ENCODE data around the gene CDKN2B-AS1. TPM values are rescaled to one million over a fixed set of nuclear protein-coding genes. Genes with fewer than 3 reads are reported as not detected.
A peak's percentile ranks its signal among the peaks of the same experiment; 100 is the strongest.

The CDKN2B-AS1 gene
- total and polyA plus RNA-seq, 2 experiments from 2014 or later = 0.27 to 0.68 TPM

DNA sequence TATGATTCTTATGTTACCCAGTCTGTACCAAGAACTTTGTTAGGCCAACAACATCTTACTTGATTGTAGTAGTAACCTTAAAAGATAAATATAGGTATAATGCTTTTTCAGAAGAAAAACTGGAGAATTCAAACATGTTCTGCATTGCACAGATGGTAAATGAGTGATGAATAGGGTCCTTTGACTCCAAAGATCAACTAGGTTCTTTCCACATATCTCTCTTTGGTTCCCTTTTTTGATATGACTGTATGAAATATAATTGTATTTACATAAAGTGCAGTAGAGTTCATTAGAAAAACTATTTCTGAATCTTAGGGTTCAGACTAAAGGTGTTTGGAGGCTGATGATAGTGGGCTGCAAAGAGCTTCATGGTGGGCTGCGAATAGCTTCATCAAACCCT lies 165.0 kb downstream of the CDKN2B-AS1 start:
- Histone ChIP-seq H3K27me3 (no peaks in the 10 kb centered on the region), H2AFZ (no peak overlapping the region), H3K27ac (no peak overlapping the region), H4K20me1 (ENCODE audit: insufficient read depth, poor library complexity, severe bottlenecking) (no peaks in the 10 kb centered on the region), H3K36me3 (replicated peaks; ENCODE audit: insufficient read depth, low read depth) (no peaks in the 10 kb centered on the region), H3K4me3 (no peak overlapping the region), H3K4me2 (no peak overlapping the region), H3K9me2 (replicated peaks; ENCODE audit: insufficient read depth) (no peaks in the 10 kb centered on the region), H3K79me2 (no peaks in the 10 kb centered on the region), H3K4me1 (ENCODE audit: insufficient read depth) (no peaks in the 10 kb centered on the region), H3K9me3 (ENCODE audit: low read depth) (no peaks in the 10 kb centered on the region)
- TF ChIP-seq, protein P1, sequence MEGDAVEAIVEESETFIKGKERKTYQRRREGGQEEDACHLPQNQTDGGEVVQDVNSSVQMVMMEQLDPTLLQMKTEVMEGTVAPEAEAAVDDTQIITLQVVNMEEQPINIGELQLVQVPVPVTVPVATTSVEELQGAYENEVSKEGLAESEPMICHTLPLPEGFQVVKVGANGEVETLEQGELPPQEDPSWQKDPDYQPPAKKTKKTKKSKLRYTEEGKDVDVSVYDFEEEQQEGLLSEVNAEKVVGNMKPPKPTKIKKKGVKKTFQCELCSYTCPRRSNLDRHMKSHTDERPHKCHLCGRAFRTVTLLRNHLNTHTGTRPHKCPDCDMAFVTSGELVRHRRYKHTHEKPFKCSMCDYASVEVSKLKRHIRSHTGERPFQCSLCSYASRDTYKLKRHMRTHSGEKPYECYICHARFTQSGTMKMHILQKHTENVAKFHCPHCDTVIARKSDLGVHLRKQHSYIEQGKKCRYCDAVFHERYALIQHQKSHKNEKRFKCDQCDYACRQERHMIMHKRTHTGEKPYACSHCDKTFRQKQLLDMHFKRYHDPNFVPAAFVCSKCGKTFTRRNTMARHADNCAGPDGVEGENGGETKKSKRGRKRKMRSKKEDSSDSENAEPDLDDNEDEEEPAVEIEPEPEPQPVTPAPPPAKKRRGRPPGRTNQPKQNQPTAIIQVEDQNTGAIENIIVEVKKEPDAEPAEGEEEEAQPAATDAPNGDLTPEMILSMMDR (IDR thresholded peaks at IDR 0.05; ENCODE audit: poor library complexity) = no peak
- no peak for TF ChIP-seq EZH2 (IDR thresholded peaks at IDR 0.05; ENCODE audit: borderline replicate concordance)
- TF ChIP-seq EZH2phosphoT487 (IDR thresholded peaks at IDR 0.05; ENCODE audit: low read depth, severe bottlenecking, unreplicated experiment) = no peak
- no peak for DNase-seq (ENCODE audit: low spot score)
- WGBS (ENCODE audit: low lambda C conversion rate, missing lambda C conversion rate) = 96% methylated on average over 1 of the region's 1 CpG

DNA sequence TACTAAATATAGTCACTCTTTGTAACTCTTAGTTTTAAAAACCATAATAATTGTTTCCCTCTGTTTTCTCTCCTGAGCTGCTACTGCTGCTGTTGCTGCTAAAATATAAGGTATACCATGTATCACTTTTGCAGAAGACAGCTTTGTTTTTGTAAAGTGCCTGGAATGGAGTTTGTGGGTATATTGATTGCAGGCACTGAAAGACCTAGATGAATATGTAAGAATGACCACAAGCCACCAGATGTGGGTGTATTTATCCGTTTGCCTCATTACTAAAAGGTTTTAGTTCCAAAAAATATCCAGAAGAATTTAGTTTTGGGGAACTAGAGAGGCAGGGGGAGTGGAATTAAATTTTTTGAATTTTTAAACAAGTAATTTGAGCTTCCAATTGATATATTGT lies 165.6 kb downstream of the CDKN2B-AS1 start:
- H4K20me1 ChIP-seq (ENCODE audit: insufficient read depth, poor library complexity, severe bottlenecking) = no peaks in the 10 kb centered on the region

DNA sequence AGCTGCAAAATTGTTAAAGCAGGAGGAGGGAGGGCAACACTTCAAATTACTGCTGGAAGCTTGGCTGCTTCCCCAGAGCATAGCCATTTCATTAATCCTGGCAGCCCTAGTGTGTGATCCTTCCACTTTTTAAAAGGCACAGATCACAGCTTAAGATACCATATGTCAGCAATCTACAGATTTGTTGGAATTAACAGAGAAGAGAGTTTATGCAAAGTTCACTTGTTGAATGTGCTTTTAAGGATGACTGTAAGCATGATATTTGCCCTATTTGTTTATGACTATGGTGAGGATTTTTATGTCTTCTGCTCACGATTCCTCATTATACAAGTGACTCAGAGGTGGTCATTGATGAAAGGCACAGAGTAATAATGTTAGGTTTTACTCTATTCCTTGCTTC lies 170.6 kb downstream of the CDKN2B-AS1 start:
- Histone ChIP-seq H3K4me3 (no peak overlapping the region), H3K79me2 (no peaks in the 10 kb centered on the region), H3K27me3 (no peaks in the 10 kb centered on the region), H4K20me1 (ENCODE audit: insufficient read depth, poor library complexity, severe bottlenecking) (no peaks in the 10 kb centered on the region), H3K4me1 (ENCODE audit: insufficient read depth) (no peaks in the 10 kb centered on the region), H3K36me3 (replicated peaks; ENCODE audit: insufficient read depth, low read depth) (no peaks in the 10 kb centered on the region), H3K27ac (no peak overlapping the region), H3K9me3 (ENCODE audit: low read depth) (no peaks in the 10 kb centered on the region), H2AFZ (no peak overlapping the region), H3K4me2 (no peak overlapping the region), H3K9me2 (replicated peaks; ENCODE audit: insufficient read depth) (no peaks in the 10 kb centered on the region)
- WGBS (ENCODE audit: low lambda C conversion rate, missing lambda C conversion rate) = 22% methylated on average over 1 of the region's 1 CpG
- DNase-seq (ENCODE audit: low spot score) = no peak
- TF ChIP-seq, protein P1 (IDR thresholded peaks at IDR 0.05; ENCODE audit: poor library complexity) = no peak
- TF ChIP-seq EZH2phosphoT487 (IDR thresholded peaks at IDR 0.05; ENCODE audit: low read depth, severe bottlenecking, unreplicated experiment) (no peak), EZH2 (IDR thresholded peaks at IDR 0.05; ENCODE audit: borderline replicate concordance) (no peak)

More for the DNA sequence above, 165.6 kb downstream of the CDKN2B-AS1 start:
- no peaks in the 10 kb centered on the region for H3K9me3 ChIP-seq (ENCODE audit: low read depth)
- no peaks in the 10 kb centered on the region for H3K4me1 ChIP-seq (ENCODE audit: insufficient read depth)
- no peaks in the 10 kb centered on the region for H3K36me3 ChIP-seq (replicated peaks; ENCODE audit: insufficient read depth, low read depth)
- H3K27me3 ChIP-seq = no peaks in the 10 kb centered on the region
- no peak overlapping the region for H3K27ac ChIP-seq
- 85% methylated on average over 1 of the region's 1 CpG for WGBS (ENCODE audit: low lambda C conversion rate, missing lambda C conversion rate)
- H3K4me2 ChIP-seq = no peak overlapping the region
- no peaks in the 10 kb centered on the region for H3K79me2 ChIP-seq
- H2AFZ ChIP-seq = no peak overlapping the region
- H3K4me3 ChIP-seq = no peak overlapping the region
- no peak for DNase-seq (ENCODE audit: low spot score)
- no peaks in the 10 kb centered on the region for H3K9me2 ChIP-seq (replicated peaks; ENCODE audit: insufficient read depth)
- TF ChIP-seq EZH2 (IDR thresholded peaks at IDR 0.05; ENCODE audit: borderline replicate concordance) (no peak), EZH2phosphoT487 (IDR thresholded peaks at IDR 0.05; ENCODE audit: low read depth, severe bottlenecking, unreplicated experiment) (no peak)
- TF ChIP-seq, protein P1 (IDR thresholded peaks at IDR 0.05; ENCODE audit: poor library complexity) = no peak

DNA sequence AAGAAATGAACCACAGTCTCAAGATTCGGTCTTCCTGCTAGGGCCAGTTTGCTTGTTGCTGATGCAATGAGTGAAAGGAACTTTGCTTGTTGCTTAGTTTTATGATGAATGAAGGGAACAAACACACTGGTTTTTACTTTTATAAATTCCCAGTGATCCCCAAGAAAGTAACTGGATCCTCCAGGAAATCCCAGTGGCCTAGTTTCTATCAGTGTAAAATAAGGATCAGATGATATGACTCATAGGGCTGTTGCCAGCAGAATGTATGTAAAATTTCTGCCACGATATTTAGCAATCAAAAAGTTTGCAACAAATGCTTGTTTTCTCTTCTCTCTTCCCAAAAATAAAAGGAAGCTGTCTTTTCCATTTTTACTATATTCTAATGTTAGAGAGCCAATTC lies 174.7 kb downstream of the CDKN2B-AS1 start:
- Histone ChIP-seq H3K9me2 (replicated peaks; ENCODE audit: insufficient read depth) (no peaks in the 10 kb centered on the region), H3K27ac (peak overlapping the region; percentile 21), H2AFZ (no peak overlapping the region), H3K27me3 (no peaks in the 10 kb centered on the region), H3K36me3 (replicated peaks; ENCODE audit: insufficient read depth, low read depth) (no peaks in the 10 kb centered on the region), H3K9me3 (ENCODE audit: low read depth) (no peaks in the 10 kb centered on the region), H3K4me1 (ENCODE audit: insufficient read depth) (peaks cover 14% of the 10 kb centered on the region), H4K20me1 (ENCODE audit: insufficient read depth, poor library complexity, severe bottlenecking) (no peaks in the 10 kb centered on the region), H3K4me2 (no peak overlapping the region), H3K4me3 (no peak overlapping the region), H3K79me2 (no peaks in the 10 kb centered on the region)
- WGBS (ENCODE audit: low lambda C conversion rate, missing lambda C conversion rate) = 56% methylated on average over 2 of the region's 2 CpGs
- no peak for DNase-seq (ENCODE audit: low spot score)
- no peak for TF ChIP-seq EZH2 (IDR thresholded peaks at IDR 0.05; ENCODE audit: borderline replicate concordance)
- TF ChIP-seq, protein P1 (IDR thresholded peaks at IDR 0.05; ENCODE audit: poor library complexity) = no peak
- no peak for TF ChIP-seq EZH2phosphoT487 (IDR thresholded peaks at IDR 0.05; ENCODE audit: low read depth, severe bottlenecking, unreplicated experiment)
